Embryonic facial prominence (tissue), 1 donor: ENCODE results near the gene AUTS2.

Experiments
- DNase-seq: peaks from one replicate; pipeline ENCODE4 v3.0.0-alpha.2; 2016; ENCODE audit errors: extremely low spot score

Gene AUTS2

GRCh38 chr7:69992938-69993337 is 394.7 kb downstream of the AUTS2 start:
- no peak for DNase-seq

GRCh38 chr7:69994218-69994617 is 395.9 kb downstream of the AUTS2 start:
- DNase-seq: no peak

GRCh38 chr7:69994886-69995542 is 396.7 kb downstream of the AUTS2 start:
- DNase-seq: no peak

GRCh38 chr7:69996121-69996520 is 397.8 kb downstream of the AUTS2 start:
- DNase-seq: no peak

GRCh38 chr7:70000737-70001348 is 402.6 kb downstream of the AUTS2 start:
- no peak for DNase-seq

- no peak for DNase-seq
These were observed 407.2 kb downstream of the AUTS2 start for GRCh38 chr7:70005480-70005879.

GRCh38 chr7:70005891-70006260 is 407.6 kb downstream of the AUTS2 start:
- DNase-seq: peak; percentile 45

- peak; percentile 77 for DNase-seq
These were observed 408.1 kb downstream of the AUTS2 start for GRCh38 chr7:70006261-70006920.

- no peak for DNase-seq
These were observed 410.2 kb downstream of the AUTS2 start for GRCh38 chr7:70008466-70008865.

- DNase-seq: no peak
These were observed 416.4 kb downstream of the AUTS2 start for GRCh38 chr7:70014472-70015177.

- no peak for DNase-seq
These were observed 417.1 kb downstream of the AUTS2 start for GRCh38 chr7:70015353-70015752.

GRCh38 chr7:70016044-70016770 is 417.9 kb downstream of the AUTS2 start:
- DNase-seq: no peak

GRCh38 chr7:70017357-70017756 is 419.1 kb downstream of the AUTS2 start:
- no peak for DNase-seq

GRCh38 chr7:70018700-70019099 is 420.4 kb downstream of the AUTS2 start:
- DNase-seq: no peak

GRCh38 chr7:70027867-70028266 is 429.6 kb downstream of the AUTS2 start:
- no peak for DNase-seq

- no peak for DNase-seq
These were observed 430.3 kb downstream of the AUTS2 start for GRCh38 chr7:70028620-70029019.

GRCh38 chr7:70029993-70030392 is 431.7 kb downstream of the AUTS2 start:
- no peak for DNase-seq

- DNase-seq: no peak
These were observed 432.5 kb downstream of the AUTS2 start for GRCh38 chr7:70030745-70031144.

GRCh38 chr7:70031245-70031644 is 433.0 kb downstream of the AUTS2 start:
- DNase-seq: no peak

- DNase-seq: no peak
These were observed 434.4 kb downstream of the AUTS2 start for GRCh38 chr7:70032649-70033048.

GRCh38 chr7:70033226-70033625 is 435.0 kb downstream of the AUTS2 start:
- DNase-seq: no peak

GRCh38 chr7:70034999-70035398 is 436.7 kb downstream of the AUTS2 start:
- no peak for DNase-seq
